Heart left ventricle (tissue), 16 donors: ENCODE measurements around the gene RNF212. TPM values are rescaled to one million over a fixed set of nuclear protein-coding genes. Genes with fewer than 3 reads are reported as not detected.

ENCODE experiments used
- ATAC-seq, 4 donors: fragments of 200-7000 bp; cut with Tn5 transposase; one replicate each; pipeline ENCODE4 v1.9.1; 2020 to 2022; ENCODE audit warnings: moderate library complexity in 4 of 4, mild to moderate bottlenecking in 3 of 4, moderate number of reproducible peaks in 1 of 4
- DNase-seq, 5 donors: peaks; one replicate each; pipeline ENCODE4 v3.0.0-alpha.2; 2020
- H3K27ac ChIP-seq, 12 donors: fragments of 200-600 bp; sonication (generic) in 4 of 12; one replicate each; pipeline versions ENCODE4 v1.5.0 to v1.8.0; 2016 to 2022; ENCODE audit warnings: mild to moderate bottlenecking in 2 of 12
- H3K27me3 ChIP-seq, 9 donors: fragments of 200-600 bp; sonication (generic) in 2 of 9; one replicate each; pipeline versions ENCODE4 v1.5.1 to v1.8.0; 2016 to 2022; ENCODE audit warnings: mild to moderate bottlenecking in 3 of 9
- H3K36me3 ChIP-seq, 9 donors: fragments of 200-600 bp; sonication (generic) in 2 of 9; one replicate each; pipeline versions ENCODE4 v1.5.0 to v1.8.0; 2018 to 2022; ENCODE audit warnings: mild to moderate bottlenecking in 2 of 9
- H3K4me1 ChIP-seq, 12 donors: fragments of 200-600 bp; sonication (generic) in 4 of 12; one replicate each; pipeline versions ENCODE4 v1.5.0 to v1.8.0; 2016 to 2022; ENCODE audit warnings: mild to moderate bottlenecking in 3 of 12
- H3K4me3 ChIP-seq, 12 donors: fragments of 200-600 bp; sonication (generic) in 4 of 12; one replicate each; pipeline versions ENCODE4 v1.5.0 to v1.8.0; 2017 to 2022; ENCODE audit warnings: mild to moderate bottlenecking in 9 of 12, moderate library complexity in 4 of 12
- H3K9me3 ChIP-seq, 12 donors: fragments of 200-600 bp; sonication (generic) in 4 of 12; one replicate each; pipeline versions ENCODE4 v1.5.0 to v1.8.0; 2016 to 2022; ENCODE audit warnings: mild to moderate bottlenecking in 1 of 12
- CTCF ChIP-seq, 12 donors: fragments of 200-600 bp; sonication (generic) in 4 of 12; IDR thresholded peaks; one replicate each; pipeline versions ENCODE4 v1.5.0 to v1.8.0; 2018 to 2022; ENCODE audit warnings: antibody characterized with exemption in 12 of 12, mild to moderate bottlenecking in 5 of 12
- POLR2A ChIP-seq, 2 donors: fragments of 450-650 bp; IDR thresholded peaks; one replicate each; pipeline ENCODE4 v1.6.1; 2017; ENCODE audit warnings: antibody characterized with exemption in 2 of 2, mild to moderate bottlenecking in 2 of 2, moderate library complexity in 2 of 2
- WGBS, 4 donors: extraction: QIAGEN DNeasy Blood & Tissue Kit in 2 of 4; methylation state at CpG; one replicate each; pipeline versions ENCODE4 v1.1.5 to v1.1.7; 2013 to 2018; 5-methylcytosine and 5-hydroxymethylcytosine counted together
- intact Hi-C, 10 donors: fragments of 100-400 bp; cut with DNase I; formaldehyde crosslinking; loops; one replicate each; pipeline versions ENCODE4 v1.11.1 to v1.14.2; 2022
- polyA plus RNA-seq, 2 donors: library from polyadenylated mRNA; stranded (reverse); fragments of 200-250 nt; gene quantifications; one replicate each; pipeline ENCODE4 v1.2.3, GENCODE V29; 2013
- total RNA-seq, 9 donors: library from RNA; depleted of rRNA in 2 of 9; stranded (reverse); fragments of >200 nt in 2 of 9; fragmentation: NEBNext Ultra II Directional in 3 of 9; extraction: Animal tissue kit (Norgen Biotek cat#: 25700) in 3 of 9; gene quantifications; one replicate each; pipeline versions ENCODE4 v1.1.0 to v1.2.4, GENCODE V29; 2016 to 2023
- donor health status: ischemic (EF 13 %, LVEDD 7.1; RV severe dilation, severe dysfunction).
- donor health status: healthy with polysubstance abuse.
- donor health status: DM: no; HTN: yes; CAD: no.
- donor health status: DM: no; HTN: no; CAD: no.
- donor health status: ischemic (EF 25% LVEDD 6.9; RV normal size, moderate dysfunction).
- donor health status: ischemic (EF 25% LVEDD 5.7; RV mildly dilated, moderate dysfunction).
- donor health status: healthy.
- donor health status: DM: yes; HTN: yes; CAD: no.
- donor health status: ischemic (EF 35%, LVEDD 5.7; RV mildly dilated, moderate dysfunction).
- donor health status: nonischemic (EF 11% LVEDD 7.7; RV severe dilation, severe dysfunction).
- donor health status: DM: yes; HTN: yes; CAD: no.
- donor health status: PGD.
- donor health status: ischemic (EF 29% LVEDD 5.4; RV normal size, mild dysfunction).
- donor health status: nonischemic (EF 23%, LVEDD 6.1; RV moderate dilation, normal function).

Gene RNF212
- total and polyA plus RNA-seq, 11 donors = 0.25 to 1.6 (median 0.48) TPM; not detected in 4

DNA sequence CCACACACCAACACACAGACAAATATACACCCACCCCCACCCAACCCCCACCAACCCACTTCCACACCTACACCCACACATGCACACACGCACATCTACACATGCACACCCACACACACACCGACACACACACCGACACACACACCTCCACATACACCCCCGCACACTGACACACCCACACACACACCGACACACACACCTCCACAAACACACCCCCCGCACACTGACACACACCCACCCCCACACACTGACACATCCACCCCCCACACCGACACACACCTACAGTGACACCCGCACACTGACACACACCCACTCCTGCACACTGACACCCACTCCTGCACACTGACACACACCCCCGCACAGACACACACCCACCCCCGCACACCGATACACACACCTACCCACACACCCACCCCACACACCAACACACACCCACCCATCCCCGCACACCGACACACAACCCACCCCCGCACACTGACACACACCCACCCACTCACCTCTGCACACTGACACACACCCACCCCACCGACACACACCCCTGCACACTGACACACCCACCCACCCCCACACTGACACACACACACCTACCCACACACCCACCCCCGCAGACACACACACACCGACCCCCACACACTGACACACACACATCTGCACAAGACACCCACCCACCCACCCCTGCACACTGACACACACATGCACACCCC, 70.9 kb downstream of the RNF212 start:
- WGBS, 4 donors = 88 to 94% (median 93%) methylated on average over 17 of the region's 17 CpGs
- intact Hi-C loops = no loop called here
- TF ChIP-seq CTCF (IDR thresholded peaks at IDR 0.05) (no peak), POLR2A (IDR thresholded peaks at IDR 0.05) (no peak)
- no peaks in the 10 kb centered on the region for H3K9me3 ChIP-seq
- H3K4me1 ChIP-seq = peaks cover 0 to 37% (median 21%) of the 10 kb centered on the region in 12 donors
- DNase-seq = peak in 2 of 5 donors; percentile 17 to 49
- no peak for ATAC-seq
- peaks cover 7 to 32% (median 22%) of the 10 kb centered on the region in 9 donors for H3K27me3 ChIP-seq
- no peaks in the 10 kb centered on the region for H3K36me3 ChIP-seq
- no peak overlapping the region for H3K4me3 ChIP-seq
- no peak overlapping the region for H3K27ac ChIP-seq

- H3K27me3 ChIP-seq = peaks cover 7 to 32% (median 22%) of the 10 kb centered on the region in 9 donors
- H3K9me3 ChIP-seq = no peaks in the 10 kb centered on the region
- TF ChIP-seq POLR2A (IDR thresholded peaks at IDR 0.05) (no peak), CTCF (IDR thresholded peaks at IDR 0.05) (no peak)
- peak in 2 of 5 donors; percentile 21 to 46 for DNase-seq
- no peak overlapping the region for H3K4me3 ChIP-seq
- no peaks in the 10 kb centered on the region for H3K36me3 ChIP-seq
- intact Hi-C loops = no loop called here
- 43 to 62% (median 59%) methylated on average over 8 of the region's 8 CpGs for WGBS, 4 donors
- no peak for ATAC-seq
- peaks cover 0 to 33% (median 15%) of the 10 kb centered on the region in 12 donors for H3K4me1 ChIP-seq
- no peak overlapping the region for H3K27ac ChIP-seq
Observed at GRCh38 chr4:1041936-1042330, 71.4 kb downstream of the RNF212 start.

GRCh38 chr4:1041147-1041935, 72.0 kb downstream of the RNF212 start:
- H3K4me3 ChIP-seq = no peak overlapping the region
- ATAC-seq (no peak), DNase-seq (peak in 1 of 5 donors; percentile 62)
- H3K27ac ChIP-seq = no peak overlapping the region
- H3K9me3 ChIP-seq = no peaks in the 10 kb centered on the region
- intact Hi-C loops = no loop called here
- 28 to 50% (median 47%) methylated on average over 22 to 36 of the region's 36 CpGs for WGBS, 4 donors
- H3K36me3 ChIP-seq = no peaks in the 10 kb centered on the region
- peaks cover 7 to 32% (median 22%) of the 10 kb centered on the region in 9 donors for H3K27me3 ChIP-seq
- TF ChIP-seq POLR2A (IDR thresholded peaks at IDR 0.05) = no peak
- TF ChIP-seq CTCF (IDR thresholded peaks at IDR 0.05) = no peak
- H3K4me1 ChIP-seq = peaks cover 0 to 31% (median 14%) of the 10 kb centered on the region in 12 donors
